ENCODE measurements around the gene ANTKMT.

The ANTKMT gene

GRCh38 chr16:680967-681745, 39.8 kb upstream of the ANTKMT start:
- peak overlapping the region; percentile 91 for H3K4me3 ChIP-seq (ENCODE audit: low read depth, low read length)
- peaks cover 41% of the 10 kb centered on the region for H3K36me3 ChIP-seq
- H3K4me1 ChIP-seq = peaks cover 15% of the 10 kb centered on the region
- no peaks in the 10 kb centered on the region for H3K9me3 ChIP-seq
- peak; percentile 50 for DNase-seq
- no peaks in the 10 kb centered on the region for H3K27me3 ChIP-seq
- TF ChIP-seq CTCF (IDR thresholded peaks at IDR 0.05; ENCODE audit: low read depth, low read length) = peak; percentile 16; the same call in 1 of the 2 replicates

GRCh38 chr16:681746-682427, 39.1 kb upstream of the ANTKMT start:
- Histone ChIP-seq H3K4me1 (peaks cover 15% of the 10 kb centered on the region), H3K36me3 (peaks cover 48% of the 10 kb centered on the region), H3K27me3 (no peaks in the 10 kb centered on the region), H3K4me3 (ENCODE audit: low read depth, low read length) (peak overlapping the region; percentile 91), H3K9me3 (no peaks in the 10 kb centered on the region)
- DNase-seq = peak; percentile 47
- no peak for TF ChIP-seq CTCF (IDR thresholded peaks at IDR 0.05; ENCODE audit: low read depth, low read length)

- TF ChIP-seq CTCF (IDR thresholded peaks at IDR 0.05; ENCODE audit: low read depth, low read length) = no peak
- Histone ChIP-seq H3K27me3 (no peaks in the 10 kb centered on the region), H3K4me3 (ENCODE audit: low read depth, low read length) (peak overlapping the region; percentile 69), H3K36me3 (peaks cover 51% of the 10 kb centered on the region), H3K4me1 (peaks cover 15% of the 10 kb centered on the region), H3K9me3 (no peaks in the 10 kb centered on the region)
- no peak for DNase-seq
Observed at GRCh38 chr16:682493-683395, 38.2 kb upstream of the ANTKMT start.

GRCh38 chr16:683396-684070, 37.4 kb upstream of the ANTKMT start:
- no peak for DNase-seq
- Histone ChIP-seq H3K27me3 (no peaks in the 10 kb centered on the region), H3K9me3 (no peaks in the 10 kb centered on the region), H3K36me3 (peaks cover 51% of the 10 kb centered on the region), H3K4me3 (ENCODE audit: low read depth, low read length) (peak overlapping the region; percentile 69), H3K4me1 (peaks cover 15% of the 10 kb centered on the region)
- TF ChIP-seq CTCF (IDR thresholded peaks at IDR 0.05; ENCODE audit: low read depth, low read length) = no peak

- Histone ChIP-seq H3K4me3 (ENCODE audit: low read depth, low read length) (peak within 1 kb of the TSS; percentile 69), H3K9me3 (no peaks in the 10 kb centered on the region), H3K27me3 (no peaks in the 10 kb centered on the region), H3K36me3 (peaks cover 51% of the 10 kb centered on the region), H3K4me1 (peaks cover 12% of the 10 kb centered on the region; the same call in 1 of the 2 replicates)
- peak; percentile 99 for DNase-seq
- no peak for TF ChIP-seq CTCF (IDR thresholded peaks at IDR 0.05; ENCODE audit: low read depth, low read length)
Observed at GRCh38 chr16:684071-684794, 36.7 kb upstream of the ANTKMT start, which contains the start of gene JMJD8. Gene JMJD8, minus strand, starts transcription at chr16:684334. Its CDS starts 15 bp downstream, at chr16:684319.

All from BE2C (cell line).